Activated gamma-delta T cell treated with anti-CD3 and anti-CD28 coated beads, Interleukin-2, amount 50 U/mL, for 16 hours (primary cell): ENCODE data around the gene RCCD1.
"Not testable (repeated sequence)": the region's sequence is repeated elsewhere in the genome, so short reads cannot be mapped to it uniquely, and the experiment has no call there.

Experiments
- DNase-seq: peaks from one replicate; pipeline ENCODE4 v3.0.0-alpha.2; 2020; ENCODE audit warnings: low read depth

Gene RCCD1, protein sequence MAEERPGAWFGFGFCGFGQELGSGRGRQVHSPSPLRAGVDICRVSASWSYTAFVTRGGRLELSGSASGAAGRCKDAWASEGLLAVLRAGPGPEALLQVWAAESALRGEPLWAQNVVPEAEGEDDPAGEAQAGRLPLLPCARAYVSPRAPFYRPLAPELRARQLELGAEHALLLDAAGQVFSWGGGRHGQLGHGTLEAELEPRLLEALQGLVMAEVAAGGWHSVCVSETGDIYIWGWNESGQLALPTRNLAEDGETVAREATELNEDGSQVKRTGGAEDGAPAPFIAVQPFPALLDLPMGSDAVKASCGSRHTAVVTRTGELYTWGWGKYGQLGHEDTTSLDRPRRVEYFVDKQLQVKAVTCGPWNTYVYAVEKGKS

GRCh38 chr15:90954712-90955623, at the start of gene RCCD1:
TSS of gene RCCD1 (plus strand) at chr15:90954884. CDS start at chr15:90956735, 1,851 bp downstream.
- DNase-seq, result peak; percentile 79

- DNase-seq, result no peak
These were observed 49.1 kb upstream of the RCCD1 start for GRCh38 chr15:90905306-90906180.

GRCh38 chr15:90906181-90906849, 48.4 kb upstream of the RCCD1 start:
- no peak for DNase-seq

DNA sequence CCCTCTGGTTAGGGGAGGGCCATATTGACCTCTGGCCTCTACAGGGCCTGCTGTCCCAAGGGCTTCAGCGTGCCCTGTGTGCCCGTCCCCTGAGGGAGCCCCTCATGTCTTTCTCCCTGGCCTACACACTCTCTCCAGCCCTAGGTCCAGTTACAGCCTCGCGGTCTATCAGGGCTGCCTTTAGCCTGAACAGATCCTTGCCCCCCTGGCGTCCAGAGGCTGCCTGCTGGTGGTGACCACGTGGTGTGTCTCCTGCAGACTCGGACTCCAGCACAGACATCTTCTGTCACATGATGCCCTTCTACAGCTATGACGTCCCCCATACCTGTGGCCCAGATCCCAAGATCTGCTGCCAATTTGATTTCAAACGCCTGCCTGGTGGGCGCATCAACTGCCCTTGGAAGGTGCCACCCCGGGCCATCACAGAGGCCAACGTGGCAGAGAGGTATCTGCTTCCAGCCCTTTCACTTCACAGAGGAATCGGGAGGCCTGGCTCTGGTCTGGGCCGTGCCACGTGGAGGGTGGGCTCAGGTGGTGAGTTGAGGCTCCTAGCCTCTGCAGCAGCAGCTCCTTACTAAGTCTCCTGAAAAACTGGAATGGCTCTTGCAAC, 47.5 kb upstream of the RCCD1 start:
- DNase-seq, result no peak

DNA sequence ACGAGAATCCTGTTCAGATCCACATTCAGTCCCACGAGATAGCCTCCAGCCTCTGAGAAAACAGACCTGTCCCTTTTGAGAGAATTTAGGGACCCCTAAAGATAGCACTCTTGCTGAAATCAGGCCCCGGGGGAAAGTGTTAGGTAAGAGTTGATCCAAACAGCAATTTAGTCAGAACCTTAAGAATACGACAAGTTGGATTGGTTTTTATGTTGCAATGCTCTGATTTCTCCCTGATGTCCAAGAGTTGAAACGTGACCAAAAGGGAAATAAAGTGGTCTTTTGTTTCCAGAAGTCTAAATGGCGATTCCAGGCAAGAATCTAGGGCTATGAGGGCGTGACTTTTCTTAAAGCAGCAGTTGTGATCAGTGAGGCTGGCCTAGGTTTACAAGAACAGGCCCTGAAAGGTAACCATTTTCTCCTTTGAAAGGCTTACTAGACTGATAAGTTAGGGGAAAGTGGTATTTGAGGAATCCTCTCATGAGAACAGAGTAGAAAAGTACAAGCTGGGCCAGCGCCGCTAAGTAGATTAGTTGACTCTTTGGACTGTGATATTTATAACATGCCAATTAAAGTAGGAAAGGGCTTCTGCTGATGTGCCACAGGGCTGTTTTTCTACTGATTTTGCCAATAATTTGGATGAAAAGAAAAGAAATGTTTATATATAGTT, 46.7 kb upstream of the RCCD1 start:
- DNase-seq, result no peak

DNA sequence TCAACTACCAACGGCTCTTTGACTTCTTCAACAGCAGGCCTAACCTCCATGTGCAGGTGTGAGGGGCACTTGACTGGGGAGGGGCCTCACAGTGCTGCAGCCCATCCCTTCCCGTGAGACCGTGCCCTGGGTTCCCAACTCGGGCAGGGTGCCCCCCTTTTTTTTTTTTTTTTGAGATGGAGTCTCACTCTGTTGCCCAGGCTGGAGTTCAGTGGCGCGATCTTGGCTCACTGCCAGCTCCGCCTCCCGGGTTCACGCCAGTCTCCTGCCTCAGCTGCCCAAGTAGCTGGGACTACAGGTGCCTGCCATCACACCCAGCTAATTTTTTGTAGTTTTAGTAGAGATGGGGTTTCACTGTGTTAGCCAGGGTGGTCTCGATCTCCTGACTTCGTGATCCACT, 45.2 kb upstream of the RCCD1 start:
- DNase-seq, result not testable (repeated sequence)

- DNase-seq, result no peak
These were observed 44.7 kb upstream of the RCCD1 start for GRCh38 chr15:90909976-90910375.

DNA sequence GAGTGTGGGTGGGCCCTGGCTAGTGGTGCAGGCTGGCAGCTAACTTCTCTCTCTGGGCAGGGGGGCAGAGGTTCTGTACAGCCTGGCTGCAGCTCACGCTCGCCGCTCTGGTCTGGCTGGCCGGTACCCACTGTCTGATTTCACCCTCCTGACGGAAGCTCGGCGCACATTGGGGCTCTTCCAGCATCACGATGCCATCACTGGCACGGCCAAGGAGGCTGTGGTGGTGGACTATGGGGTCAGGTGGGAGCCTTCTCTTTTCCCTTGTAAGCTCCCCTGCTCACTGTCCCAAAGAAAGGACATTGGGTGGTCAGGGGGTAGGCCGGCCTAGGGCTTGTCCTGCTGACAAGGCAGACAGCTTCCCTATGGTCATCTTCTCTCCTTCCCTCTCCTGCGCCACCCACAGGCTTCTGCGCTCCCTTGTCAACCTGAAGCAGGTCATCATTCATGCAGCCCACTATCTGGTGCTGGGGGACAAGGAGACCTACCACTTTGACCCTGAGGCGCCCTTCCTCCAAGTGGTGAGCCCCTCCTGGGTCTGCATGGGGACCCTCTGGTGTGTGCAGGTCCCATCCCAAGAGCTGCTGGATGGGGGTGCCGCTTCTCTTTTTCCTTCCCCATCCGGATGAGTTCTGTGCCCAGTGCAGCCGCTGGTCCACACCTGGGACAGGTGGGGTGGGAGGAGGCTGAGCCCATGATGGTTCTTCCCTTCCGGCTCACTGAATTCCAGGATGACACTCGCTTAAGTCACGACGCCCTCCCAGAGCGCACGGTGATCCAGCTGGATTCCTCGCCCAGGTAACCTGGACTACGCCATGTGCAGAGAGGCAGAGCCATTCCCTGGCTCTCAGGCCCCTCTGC, 44.0 kb upstream of the RCCD1 start:
- no peak for DNase-seq

GRCh38 chr15:90911302-90911623, 43.4 kb upstream of the RCCD1 start:
- no peak for DNase-seq

DNA sequence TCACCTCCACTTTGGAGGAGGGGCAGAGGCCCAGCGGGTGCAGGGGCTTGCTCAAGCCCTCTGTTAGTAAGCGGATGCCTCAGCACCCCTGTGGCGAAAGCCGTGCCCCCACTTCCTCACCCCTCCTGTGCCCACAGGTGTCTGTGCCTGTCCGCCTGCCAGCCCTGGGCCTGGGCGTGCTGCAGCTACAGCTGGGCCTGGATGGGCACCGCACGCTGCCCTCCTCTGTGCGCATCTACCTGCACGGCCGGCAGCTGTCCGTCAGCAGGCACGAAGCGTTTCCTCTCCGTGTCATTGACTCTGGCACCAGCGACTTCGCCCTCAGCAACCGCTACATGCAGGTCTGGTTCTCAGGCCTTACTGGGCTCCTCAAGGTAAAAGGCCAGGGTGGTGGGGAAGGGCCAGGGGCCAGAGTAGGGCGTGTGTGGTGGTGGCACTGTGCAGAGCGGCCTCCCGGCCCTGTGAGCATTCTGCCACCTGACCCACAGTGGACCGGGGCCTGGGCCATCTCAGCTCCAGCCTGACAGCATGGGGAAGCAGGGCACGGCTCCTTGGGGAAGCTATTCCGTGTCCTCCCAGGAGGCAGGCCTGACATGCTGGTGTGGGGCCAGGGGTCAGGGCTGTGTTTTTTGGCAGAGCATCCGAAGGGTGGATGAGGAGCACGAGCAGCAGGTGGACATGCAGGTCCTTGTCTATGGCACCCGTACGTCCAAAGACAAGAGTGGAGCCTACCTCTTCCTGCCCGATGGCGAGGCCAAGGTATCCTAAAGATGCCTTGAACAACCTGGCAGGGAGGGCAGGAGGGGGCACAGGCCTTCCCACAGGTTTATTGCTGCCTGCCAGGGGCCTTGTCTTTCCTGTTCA, 42.5 kb upstream of the RCCD1 start:
- DNase-seq, result no peak

- DNase-seq, result no peak
These were observed 42.0 kb upstream of the RCCD1 start for GRCh38 chr15:90912770-90913075.

- DNase-seq, result no peak
These were observed 41.2 kb upstream of the RCCD1 start for GRCh38 chr15:90913398-90913944.

DNA sequence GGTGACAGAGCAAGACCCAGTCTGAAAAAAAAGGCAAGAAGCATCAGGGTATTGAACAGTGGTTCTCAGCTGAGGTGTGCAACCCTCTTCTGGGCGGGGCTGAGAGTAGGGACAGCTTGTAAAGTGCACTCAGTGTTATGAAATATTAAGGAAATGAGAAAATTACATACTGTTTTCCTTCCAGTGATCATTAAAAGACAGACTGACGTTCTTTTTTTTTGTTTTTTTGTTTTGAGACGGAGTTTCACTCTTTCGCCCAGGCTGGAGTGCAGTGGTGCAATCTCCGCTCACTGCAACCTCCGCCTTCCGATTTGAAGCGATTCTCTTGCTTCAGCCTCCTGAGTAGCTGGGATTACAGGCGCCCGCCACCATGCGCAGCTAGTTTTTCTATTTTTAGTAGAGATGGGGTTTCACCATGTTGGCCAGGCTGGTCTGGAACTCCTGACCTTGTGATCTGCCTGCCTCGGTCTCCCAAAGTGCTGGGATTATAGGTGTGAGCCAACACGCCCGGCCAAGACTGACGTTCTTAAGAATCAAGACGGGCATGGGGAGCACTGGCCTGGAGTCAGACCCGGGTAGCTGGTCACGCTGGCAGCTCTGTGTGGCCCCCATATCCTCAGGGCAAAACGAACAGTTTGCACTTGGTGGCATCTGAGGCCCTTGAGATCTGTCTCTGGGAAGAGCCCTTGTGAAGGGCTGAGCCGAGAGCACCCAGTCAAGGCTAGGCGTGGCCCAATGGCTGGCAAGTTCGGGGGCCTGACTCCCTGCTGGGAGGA, 40.2 kb upstream of the RCCD1 start:
- no peak for DNase-seq

- DNase-seq, result no peak
These were observed 39.4 kb upstream of the RCCD1 start for GRCh38 chr15:90915216-90915807.

GRCh38 chr15:90915808-90916440, 38.8 kb upstream of the RCCD1 start:
- no peak for DNase-seq

- no peak for DNase-seq
These were observed 38.2 kb upstream of the RCCD1 start for GRCh38 chr15:90916461-90916860.

DNA sequence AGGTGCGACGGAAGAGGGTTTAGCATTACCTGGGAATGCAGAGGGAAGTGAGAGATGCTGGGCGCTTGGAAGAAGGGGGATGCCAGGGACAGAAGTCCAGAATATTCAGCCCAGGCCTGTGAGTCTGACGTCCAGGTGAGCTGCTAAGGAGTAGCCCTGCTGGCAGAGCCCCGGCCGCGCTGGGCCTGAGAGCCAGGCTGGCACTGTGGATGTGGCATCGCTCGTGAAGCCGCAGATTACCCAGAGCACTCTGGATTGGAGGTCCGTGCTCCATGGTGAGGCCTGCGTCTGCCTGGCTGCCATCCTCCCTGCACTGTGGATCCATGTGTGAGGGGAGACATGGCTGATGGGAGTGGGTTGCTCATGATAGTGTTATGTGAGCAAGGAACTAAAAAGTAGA, 37.1 kb upstream of the RCCD1 start:
- DNase-seq, result no peak
